RWPE1 (cell line): Measurements from ENCODE around the gene UNC13C.

ENCODE experiments used
- CTCF ChIA-PET: fragments of 350-600 bp; sonication (Branson Sonifier 250); formaldehyde crosslinking; extraction: SDS; loops from one replicate; lab custom pipeline; 2021; lab: Yijun Ruan, JAX
- POLR2A ChIA-PET: fragments of 400-600 bp; formaldehyde crosslinking; extraction: SDS; loops from one replicate; lab custom pipeline; 2020; ENCODE audit warnings: antibody characterized with exemption; ENCODE audit not compliant: low non-redundant PET; lab: Yijun Ruan, JAX
- DNase-seq: peaks from one replicate; pipeline ENCODE4 v3.0.0; 2012; ENCODE audit warnings: low spot score
- H3K27ac ChIP-seq: fragments of 450-650 bp; 2 replicates; pipeline ENCODE4 v1.5.1; 2017
- TF ChIP-seq, protein P1 (sequence below): fragments of 450-650 bp; conservative IDR thresholded peaks from 2 replicates; pipeline ENCODE4 v1.5.1; 2017; ENCODE audit warnings: low read depth, mild to moderate bottlenecking

Gene UNC13C

GRCh38 chr15:54514601-54515000 is 536.4 kb downstream of the UNC13C start:
- H3K27ac ChIP-seq = no peak overlapping the region
- POLR2A ChIA-PET = no interaction called here
- CTCF ChIA-PET = no interaction called here
- no peak for DNase-seq
- TF ChIP-seq, protein P1, sequence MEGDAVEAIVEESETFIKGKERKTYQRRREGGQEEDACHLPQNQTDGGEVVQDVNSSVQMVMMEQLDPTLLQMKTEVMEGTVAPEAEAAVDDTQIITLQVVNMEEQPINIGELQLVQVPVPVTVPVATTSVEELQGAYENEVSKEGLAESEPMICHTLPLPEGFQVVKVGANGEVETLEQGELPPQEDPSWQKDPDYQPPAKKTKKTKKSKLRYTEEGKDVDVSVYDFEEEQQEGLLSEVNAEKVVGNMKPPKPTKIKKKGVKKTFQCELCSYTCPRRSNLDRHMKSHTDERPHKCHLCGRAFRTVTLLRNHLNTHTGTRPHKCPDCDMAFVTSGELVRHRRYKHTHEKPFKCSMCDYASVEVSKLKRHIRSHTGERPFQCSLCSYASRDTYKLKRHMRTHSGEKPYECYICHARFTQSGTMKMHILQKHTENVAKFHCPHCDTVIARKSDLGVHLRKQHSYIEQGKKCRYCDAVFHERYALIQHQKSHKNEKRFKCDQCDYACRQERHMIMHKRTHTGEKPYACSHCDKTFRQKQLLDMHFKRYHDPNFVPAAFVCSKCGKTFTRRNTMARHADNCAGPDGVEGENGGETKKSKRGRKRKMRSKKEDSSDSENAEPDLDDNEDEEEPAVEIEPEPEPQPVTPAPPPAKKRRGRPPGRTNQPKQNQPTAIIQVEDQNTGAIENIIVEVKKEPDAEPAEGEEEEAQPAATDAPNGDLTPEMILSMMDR = no peak

DNA sequence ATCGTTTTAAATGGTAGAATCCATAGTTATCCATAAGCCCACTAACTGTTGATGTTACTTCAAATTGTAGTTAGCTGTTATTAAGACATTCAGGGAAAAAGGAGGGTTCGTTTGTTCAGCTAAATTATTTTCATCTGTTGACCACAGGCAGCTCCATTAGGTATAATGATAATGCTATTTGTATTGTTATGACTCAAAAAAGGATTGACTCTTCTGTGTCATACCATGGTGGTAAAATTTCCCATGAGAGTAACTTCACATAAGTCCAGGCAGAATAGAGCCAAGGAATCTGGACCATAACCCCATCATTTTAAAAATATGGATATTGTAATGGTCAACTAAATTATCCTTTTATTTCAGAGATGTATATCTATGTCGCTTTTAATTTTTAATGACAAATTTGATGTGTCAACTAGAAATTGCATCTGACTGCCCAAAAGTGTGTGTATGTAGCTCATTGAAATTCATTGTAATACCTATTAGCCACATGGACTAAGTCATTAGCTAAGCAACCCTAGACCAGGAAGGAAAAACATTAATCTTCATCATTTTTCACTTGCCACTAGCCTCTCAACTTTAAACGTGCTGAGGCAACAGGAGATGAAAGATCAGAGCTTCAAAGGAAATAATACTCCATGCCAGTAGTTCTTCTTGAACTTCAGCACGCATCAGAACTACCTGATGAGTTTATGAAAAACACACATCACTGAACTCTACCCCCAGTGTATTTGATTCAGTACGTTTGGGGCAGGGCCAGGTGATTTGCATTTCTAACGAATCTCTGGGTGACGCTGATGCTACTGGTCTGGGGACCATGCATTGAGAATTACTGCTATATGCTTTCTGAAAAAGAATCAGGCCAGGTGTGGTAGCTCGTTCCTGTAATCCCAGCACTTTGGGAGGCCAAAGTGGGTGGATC is 537.7 kb downstream of the UNC13C start:
- no peak for DNase-seq
- POLR2A ChIA-PET = no interaction called here
- TF ChIP-seq, protein P1 = no peak
- CTCF ChIA-PET = no interaction called here
- no peak overlapping the region for H3K27ac ChIP-seq

GRCh38 chr15:54517366-54517765 is 539.1 kb downstream of the UNC13C start:
- TF ChIP-seq, protein P1 = no peak
- POLR2A ChIA-PET = no interaction called here
- no peak overlapping the region for H3K27ac ChIP-seq
- DNase-seq = no peak
- CTCF ChIA-PET = no interaction called here

DNA sequence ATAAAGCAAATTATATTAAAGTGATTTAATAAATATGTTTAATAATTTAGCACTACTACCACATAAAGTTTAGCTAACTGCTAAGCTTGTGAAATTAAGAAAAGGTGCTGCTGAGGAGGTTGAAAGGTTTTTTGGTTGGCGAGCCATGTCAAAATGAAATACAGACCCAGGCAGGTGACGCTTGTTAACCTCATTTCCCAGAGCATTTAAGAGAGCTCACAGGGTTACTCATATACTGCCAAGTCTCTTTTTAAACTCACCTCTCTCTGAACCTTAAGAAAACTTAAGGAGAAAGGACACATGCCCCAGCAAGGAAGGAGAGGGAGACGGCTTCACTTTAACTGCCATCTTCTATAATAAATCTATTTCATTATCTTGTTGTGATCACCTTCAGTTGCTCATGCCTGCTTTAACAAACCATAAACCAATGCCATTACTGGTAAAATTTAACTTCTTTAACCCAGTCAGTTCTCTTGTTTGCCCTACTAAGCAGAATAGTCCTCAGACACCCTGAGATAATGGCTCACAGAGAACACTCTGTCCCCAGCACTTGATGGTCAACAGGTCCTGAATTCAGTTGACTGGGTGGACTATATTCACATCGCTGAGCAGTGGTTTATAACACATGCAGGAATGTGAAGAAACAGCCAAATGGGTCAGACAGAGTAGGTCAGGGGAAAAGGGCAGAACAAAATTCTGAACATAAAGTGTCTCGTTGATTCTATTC is 540.1 kb downstream of the UNC13C start:
- TF ChIP-seq, protein P1 = no peak
- H3K27ac ChIP-seq = no peak overlapping the region
- DNase-seq = no peak
- ChIA-PET POLR2A (no interaction called here), CTCF (no interaction called here)

DNA sequence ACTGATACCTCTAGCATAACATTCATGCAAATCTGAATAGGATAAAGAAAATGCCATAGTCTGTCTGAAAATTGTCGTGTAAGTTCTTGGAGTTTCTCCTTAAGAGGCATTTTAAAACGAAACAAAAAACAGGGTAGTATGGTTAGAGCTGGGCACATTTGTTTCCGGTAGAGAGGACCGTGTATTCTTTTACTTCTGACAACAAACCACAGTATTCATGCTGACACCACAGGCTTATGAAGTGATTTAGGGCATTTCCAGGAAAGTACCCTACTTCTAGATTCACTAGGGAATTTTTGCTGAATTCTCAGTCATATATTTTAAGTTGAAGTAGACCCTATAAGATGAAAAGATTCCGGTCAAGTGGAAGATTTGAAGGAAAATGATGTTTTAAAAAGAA is 541.3 kb downstream of the UNC13C start:
- no peak overlapping the region for H3K27ac ChIP-seq
- TF ChIP-seq, protein P1 = no peak
- no peak for DNase-seq
- ChIA-PET POLR2A (no interaction called here), CTCF (no interaction called here)

DNA sequence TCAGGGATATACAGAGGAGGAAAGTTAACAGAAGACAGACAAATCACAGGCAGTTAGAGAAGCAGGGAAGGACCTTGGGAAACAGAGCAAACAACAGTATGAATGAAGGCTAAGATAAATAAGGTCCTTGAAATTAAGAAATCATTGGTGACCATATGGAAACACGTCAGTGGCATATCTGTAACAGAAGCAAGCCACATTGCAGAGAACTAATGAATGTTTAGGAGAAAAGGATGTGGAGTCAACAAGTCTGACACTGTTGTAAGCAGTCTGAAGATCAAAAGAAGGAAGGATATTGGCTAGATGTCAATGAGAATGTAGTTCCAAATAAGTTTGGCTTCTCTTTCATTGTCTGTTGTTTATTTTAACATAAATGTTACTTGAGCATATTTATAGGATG is 542.4 kb downstream of the UNC13C start:
- no peak overlapping the region for H3K27ac ChIP-seq
- ChIA-PET CTCF (no interaction called here), POLR2A (no interaction called here)
- no peak for DNase-seq
- TF ChIP-seq, protein P1 = no peak
